Epidermal melanocyte (primary cell): ENCODE measurements around the gene KRT34.
"Not testable (repeated sequence)": the region's sequence is repeated elsewhere in the genome, so short reads cannot be mapped to it uniquely, and the experiment has no call there.

Experiments
- DNase-seq: peaks from one replicate; pipeline ENCODE4 v3.0.0; 2011; ENCODE audit warnings: low spot score; ENCODE audit not compliant: insufficient read length

The KRT34 gene

GRCh38 chr17:41404024-41404671, 22.0 kb upstream of the KRT34 start:
- DNase-seq: no peak

DNA sequence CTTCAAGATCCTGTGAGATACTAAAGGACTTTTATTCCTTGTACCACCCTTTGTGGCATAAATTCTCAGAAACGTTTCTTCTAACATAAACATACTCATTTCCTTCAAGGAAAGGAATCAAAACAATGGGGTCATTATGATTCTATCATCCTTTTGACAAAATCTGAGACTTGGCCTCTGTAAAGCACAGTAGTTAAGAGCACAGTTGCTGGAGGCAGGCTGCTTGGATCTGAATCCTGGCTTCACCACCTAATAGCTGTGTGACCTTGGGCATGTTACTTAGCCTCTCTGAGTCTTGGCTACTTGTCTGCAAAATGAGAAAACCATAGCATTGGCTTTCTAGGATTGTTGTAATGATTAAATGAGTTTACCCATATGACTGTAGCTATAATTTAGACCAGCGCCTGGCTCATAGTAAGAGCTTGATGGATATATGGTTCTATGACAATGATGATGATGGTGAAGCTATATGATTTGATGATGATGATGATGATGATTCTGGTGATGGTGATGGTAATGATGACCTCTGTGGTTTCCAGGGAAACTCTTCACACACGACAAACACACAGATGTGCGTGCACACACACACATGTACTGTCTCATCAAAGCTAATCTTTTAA, 21.4 kb upstream of the KRT34 start:
- DNase-seq: no peak

DNA sequence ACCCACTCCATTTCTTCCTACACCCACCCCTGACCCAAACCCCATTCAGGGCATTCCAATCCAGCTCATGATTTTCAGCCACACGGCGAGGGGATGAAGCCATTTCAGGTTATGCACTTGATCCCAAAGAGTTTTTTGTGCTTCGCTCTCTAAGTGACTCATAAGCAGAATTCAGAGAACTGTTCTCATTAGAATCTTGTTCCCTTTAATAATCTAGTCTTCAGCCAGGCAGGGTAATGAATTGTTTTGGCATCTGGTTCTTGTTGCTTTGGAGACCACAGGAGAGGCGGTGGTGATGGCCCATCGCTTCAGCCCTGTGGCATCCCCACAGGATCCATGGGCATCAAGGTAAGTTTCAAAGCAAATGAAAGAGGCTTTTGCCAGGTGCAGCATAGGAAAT, 20.1 kb upstream of the KRT34 start:
- no peak for DNase-seq

- DNase-seq: no peak
Observed at GRCh38 chr17:41396996-41397660, 15.0 kb upstream of the KRT34 start, which contains the start of gene KRT31. Gene KRT31 (minus strand): TSS chr17:41397608. CDS start chr17:41397539, 69 bp downstream.

DNA sequence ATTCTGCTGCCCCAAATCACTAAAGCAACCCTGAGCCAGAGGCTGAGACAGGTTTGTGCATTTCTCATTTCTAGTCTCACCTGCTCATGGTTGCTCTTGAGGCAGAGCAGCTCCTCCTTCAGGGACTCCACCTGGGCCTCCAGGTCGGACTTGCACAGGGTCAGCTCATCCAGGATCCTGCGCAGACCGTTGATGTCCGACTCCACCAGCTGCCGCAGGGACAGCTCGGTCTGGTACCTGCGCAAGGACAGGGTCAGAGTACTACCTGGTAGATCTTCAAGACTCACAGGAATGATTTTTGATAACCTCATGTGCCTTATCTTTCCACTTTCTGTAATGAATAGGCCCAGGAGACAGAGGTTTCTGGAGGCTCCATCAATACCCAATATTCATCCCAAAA, 14.2 kb upstream of the KRT34 start:
- DNase-seq: no peak

DNA sequence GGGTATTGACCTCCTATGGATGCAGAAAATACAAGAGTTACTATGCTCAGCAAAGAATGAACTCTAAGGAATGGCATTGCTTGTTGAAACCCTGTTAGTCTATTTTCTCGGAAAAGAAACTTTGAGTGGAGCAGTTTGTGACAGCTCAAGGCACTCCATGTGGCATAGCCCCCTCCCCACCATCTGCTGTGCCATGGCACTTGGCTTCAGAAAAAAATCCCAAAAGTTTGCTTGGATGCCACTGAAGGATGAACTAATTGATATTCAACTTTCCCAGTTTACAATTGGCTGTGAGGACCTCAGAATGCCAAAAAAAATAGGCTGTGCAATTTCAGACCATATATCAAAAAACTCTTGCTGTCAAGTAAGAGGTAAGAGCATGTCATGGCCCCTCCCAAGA, 13.5 kb upstream of the KRT34 start:
- DNase-seq: no peak

GRCh38 chr17:41395044-41395443, 12.9 kb upstream of the KRT34 start:
- not testable (repeated sequence) for DNase-seq

DNA sequence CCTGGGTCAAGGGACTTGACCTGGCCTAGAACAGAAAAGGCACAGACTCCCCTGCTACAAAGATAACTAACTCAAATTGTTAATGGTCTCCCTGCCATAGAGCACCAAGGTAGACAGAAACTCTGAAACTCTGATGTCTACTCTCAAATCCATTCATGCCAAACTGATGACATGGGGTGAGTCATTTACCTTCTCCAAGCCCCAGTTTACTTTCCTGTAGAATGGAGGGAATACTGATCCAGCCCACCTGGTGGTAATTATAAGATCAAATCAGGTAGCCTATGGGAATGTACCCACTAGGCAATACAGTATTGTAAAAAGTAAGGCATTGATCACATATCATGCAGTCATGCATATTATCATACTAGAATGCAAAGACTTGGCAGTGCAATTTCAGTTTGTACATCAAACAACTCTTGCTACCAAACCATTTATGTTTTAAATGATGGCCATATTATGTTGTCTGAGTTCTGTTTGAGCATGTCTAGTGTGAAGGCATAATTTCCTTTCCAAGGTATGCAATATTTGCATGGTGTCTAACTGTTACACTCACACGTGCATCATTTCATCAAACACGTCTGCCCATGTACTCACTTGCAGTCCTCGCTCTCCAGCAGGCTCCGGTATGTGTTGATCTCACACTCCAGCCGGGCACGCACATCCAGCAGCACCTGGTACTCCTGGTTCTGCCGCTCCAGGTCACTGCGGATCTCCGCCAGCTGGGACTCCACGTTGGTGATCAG, 12.3 kb upstream of the KRT34 start:
- no peak for DNase-seq

GRCh38 chr17:41393826-41394225, 11.7 kb upstream of the KRT34 start:
- DNase-seq: no peak

- no peak for DNase-seq
Observed at GRCh38 chr17:41393294-41393693, 11.2 kb upstream of the KRT34 start.

- no peak for DNase-seq
Observed at GRCh38 chr17:41392278-41392677, 10.2 kb upstream of the KRT34 start.

DNA sequence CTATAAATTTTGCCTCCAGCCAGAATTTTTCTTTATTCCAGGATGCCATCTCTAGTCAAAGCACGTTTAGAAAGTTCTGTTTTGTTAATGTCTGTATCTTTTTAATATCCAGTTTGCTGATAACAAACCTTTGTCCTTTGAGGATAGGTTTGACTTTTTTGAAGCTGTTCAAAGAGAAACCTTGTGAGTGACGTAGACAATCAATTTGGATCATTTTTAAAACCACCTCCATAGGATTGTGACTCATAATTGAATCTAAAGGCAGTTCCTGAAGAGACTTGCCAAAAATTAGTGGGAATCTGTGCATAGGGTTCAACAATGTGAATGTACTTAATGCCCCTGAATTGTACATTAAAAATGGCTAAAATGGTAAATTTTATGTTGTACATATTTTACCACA, 9.4 kb upstream of the KRT34 start:
- no peak for DNase-seq

GRCh38 chr17:41390411-41390938, 8.4 kb upstream of the KRT34 start:
- DNase-seq: no peak

- DNase-seq: no peak
Observed at GRCh38 chr17:41387670-41388069, 5.6 kb upstream of the KRT34 start.

DNA sequence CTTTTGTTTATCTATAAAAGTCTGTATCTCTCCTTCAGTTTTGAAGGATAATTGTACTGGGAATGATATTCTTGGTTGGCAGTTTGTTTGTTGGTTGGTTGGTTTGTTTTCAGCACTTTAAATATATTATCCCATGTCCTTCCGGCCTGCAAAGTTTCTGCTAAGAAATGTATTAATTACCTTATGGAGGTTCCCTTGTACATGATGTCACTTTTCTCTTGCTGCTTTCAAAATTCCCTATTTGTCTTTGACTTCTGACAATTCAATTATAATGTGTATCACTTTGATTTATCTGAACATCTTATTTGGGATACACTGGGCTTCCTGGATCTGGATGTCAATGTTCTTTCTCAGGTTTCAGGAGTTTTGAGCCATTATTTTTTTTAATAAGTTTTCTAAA, 4.1 kb upstream of the KRT34 start:
- DNase-seq: no peak

- no peak for DNase-seq
Observed at GRCh38 chr17:41383690-41384089, 1.6 kb upstream of the KRT34 start.

DNA sequence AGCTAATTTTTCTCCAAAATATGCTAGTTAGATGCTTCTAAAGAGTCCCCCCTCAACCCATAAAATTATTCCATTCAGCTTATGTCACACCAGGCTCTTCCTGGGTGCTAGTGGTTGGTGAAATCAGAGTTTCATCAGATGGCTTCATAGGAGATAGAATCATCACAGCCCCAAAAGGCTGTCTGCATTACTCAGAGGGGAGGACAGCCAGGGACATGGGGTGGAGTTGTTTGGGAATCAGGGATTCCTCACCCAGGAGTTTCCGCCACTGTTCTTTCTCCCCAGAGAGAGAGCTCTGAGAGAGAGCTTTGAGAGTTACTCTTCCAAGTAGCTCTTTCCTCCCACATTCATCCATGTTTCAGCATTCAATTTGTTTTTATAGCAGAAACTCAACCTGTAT, 288 bp upstream of the KRT34 start:
- no peak for DNase-seq

DNA sequence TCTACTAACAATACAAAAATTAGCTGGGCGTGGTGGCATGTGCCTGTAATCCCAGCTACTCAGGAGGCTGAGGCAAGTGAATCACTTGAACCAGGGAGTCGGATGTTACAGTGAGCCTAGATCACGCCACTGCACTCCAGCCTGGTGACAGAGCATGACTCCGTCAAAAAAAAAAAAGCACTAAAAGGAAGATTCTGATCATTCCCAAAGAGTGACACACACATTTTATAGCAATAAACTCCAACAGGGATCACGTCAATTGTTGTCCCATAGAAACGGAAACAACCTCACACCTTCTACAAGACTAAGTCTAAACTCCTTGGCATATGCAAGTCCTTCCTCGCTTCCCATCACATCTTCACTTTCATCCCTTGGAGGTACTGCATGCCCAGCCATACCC, 2.0 kb downstream of the KRT34 start:
- DNase-seq: not testable (repeated sequence)

DNA sequence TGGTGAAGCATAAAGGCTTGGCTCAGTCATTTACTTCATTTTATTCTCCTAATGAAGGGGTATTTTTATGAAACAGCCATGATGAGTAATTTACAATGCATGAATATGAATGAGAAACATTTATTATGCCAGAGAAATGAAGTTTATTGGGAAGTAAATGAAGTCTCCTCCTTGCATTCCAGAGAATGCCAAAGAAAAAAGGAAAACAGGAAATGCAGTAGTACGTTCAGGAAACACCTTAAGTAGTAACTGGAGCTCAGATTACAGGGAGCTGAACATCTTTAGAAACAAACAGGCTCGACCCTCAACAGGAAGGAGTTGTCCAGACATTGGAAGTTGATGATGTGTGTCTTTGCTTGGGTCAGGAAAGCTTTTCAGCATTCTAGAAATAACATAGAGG, 4.6 kb downstream of the KRT34 start:
- no peak for DNase-seq

DNA sequence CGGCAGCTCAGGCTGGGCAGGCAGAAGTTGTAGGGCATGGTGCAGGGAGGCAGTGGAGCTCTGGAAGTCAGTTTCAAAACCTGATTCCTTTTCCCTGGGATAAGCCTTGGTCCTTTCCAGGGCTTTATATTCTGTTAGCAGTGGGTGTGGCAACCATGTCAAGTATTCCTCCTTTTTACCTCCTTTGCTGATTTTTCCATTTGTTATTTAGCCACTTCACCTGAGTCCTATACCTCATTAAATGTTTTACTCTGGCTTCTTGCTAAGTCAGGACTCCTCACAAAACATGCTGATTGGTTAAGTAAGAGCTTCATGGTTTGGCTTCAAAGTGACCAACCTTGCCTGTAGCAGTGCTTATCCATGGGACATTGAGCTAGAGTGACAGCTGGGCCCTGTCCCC, 12.4 kb downstream of the KRT34 start, which contains the start of gene KRT33B:
TSS of gene KRT33B (minus strand) at position 101 of the 400 bp plus-strand sequence. CDS start at position 38, 63 bp downstream.
- DNase-seq: no peak

DNA sequence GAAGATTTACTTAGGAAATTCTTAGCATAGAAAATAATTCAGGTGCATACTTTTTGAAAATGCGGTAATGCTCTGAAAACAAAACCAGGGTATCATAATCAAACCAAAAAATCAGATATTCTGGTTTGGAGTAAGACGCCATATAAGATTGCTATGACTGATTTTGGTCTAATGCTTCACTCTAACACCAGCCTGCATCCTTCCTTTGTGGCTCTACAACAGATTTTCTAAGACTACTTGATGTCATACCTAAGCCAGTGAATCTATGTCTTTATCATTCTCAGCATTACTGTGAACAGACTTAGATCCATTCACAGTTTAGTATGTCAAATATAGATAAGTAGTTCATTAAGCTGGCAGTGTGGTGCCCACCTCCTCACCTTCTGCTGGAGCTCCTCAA, 13.1 kb downstream of the KRT34 start:
- DNase-seq: no peak
